Measurements from ENCODE around the gene RGS9. TPM values are rescaled to one million over a fixed set of nuclear protein-coding genes. Genes with fewer than 3 reads are reported as not detected.

The RGS9 gene
- total and polyA plus RNA-seq, 2 experiments from 2014 or later, result 12.8 to 29.6 TPM

DNA sequence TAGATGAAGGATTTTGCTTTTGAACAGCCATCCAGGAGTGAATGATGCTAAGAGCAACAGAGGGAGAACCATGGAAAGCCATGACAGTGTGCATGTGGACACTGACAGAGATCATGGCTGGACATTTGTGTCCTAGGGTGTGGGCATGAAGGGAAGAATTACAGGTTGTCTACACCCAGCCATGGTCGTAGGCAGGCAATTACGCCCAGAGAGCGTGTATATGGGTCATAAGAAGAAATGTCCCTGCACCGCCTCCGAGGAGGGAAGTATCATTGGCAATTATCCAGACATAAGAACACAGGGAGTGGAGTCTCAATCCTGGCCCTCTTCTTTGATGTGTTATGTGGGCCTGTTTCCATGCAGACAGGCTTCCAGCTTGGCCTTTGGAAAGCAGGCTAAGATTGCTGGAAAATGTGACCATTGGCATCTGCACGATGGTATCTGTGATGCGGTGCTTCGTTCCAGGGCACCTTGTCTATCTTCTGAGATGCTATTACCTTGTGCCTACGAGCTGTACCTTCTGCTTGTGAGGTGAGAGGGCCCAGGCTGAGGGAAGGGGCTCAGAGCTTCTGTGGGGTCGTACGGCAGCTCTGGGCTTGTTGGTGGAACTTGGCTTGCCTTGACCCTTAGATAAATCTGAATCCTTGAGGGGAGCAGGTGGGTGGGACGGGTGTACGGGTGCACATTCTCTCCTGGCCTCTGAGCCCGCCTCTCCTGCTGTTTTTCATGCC is 19.8 kb downstream of the RGS9 start:
- TF ChIP-seq ZNF462 (CRISPR knock-in tag; IDR thresholded peaks at IDR 0.05), result no peak
- TF ChIP-seq ZNF114 (CRISPR knock-in tag; IDR thresholded peaks at IDR 0.05), result no peak
- no peak for TF ChIP-seq POLR2AphosphoS5 (IDR thresholded peaks at IDR 0.05; ENCODE audit: low read depth)
- no peak for TF ChIP-seq JUNB (IDR thresholded peaks at IDR 0.05; ENCODE audit: unreplicated experiment)
- no peak for TF ChIP-seq EZH2phosphoT487 (IDR thresholded peaks at IDR 0.05; ENCODE audit: unreplicated experiment)
- no peak for TF ChIP-seq CTCF (conservative IDR thresholded peaks at IDR 0.05; ENCODE audit: low read depth in 2 of 2)
- TF ChIP-seq CREB1 (CRISPR knock-in tag; IDR thresholded peaks at IDR 0.05; ENCODE audit: low read depth), result no peak
- no peak for TF ChIP-seq REST (IDR thresholded peaks at IDR 0.05; ENCODE audit: unreplicated experiment)
- TF ChIP-seq ZNF331 (CRISPR knock-in tag; IDR thresholded peaks at IDR 0.05; ENCODE audit: low read depth), result no peak
- no peak for TF ChIP-seq STAT1 (IDR thresholded peaks at IDR 0.05; ENCODE audit: unreplicated experiment)
- TF ChIP-seq NANOG (IDR thresholded peaks at IDR 0.05; ENCODE audit: borderline replicate concordance), result no peak
- TF ChIP-seq EZH2 (IDR thresholded peaks at IDR 0.05; ENCODE audit: low read depth, unreplicated experiment), result no peak
- no peak for TF ChIP-seq ETS1 (IDR thresholded peaks at IDR 0.05)
- Histone ChIP-seq H3K4me2 (no peak overlapping the region), H2AFZ (no peak overlapping the region), H4K20me1 (replicated peaks; ENCODE audit: insufficient read depth) (no peaks in the 10 kb centered on the region), H3F3A (replicated peaks; ENCODE audit: low read depth) (no peaks in the 10 kb centered on the region), H3K27me3 (ENCODE audit: insufficient read depth) (no peaks in the 10 kb centered on the region), H3K4me3 (no peak overlapping the region), H3K79me2 (replicated peaks; ENCODE audit: insufficient read depth) (no peaks in the 10 kb centered on the region), H3K4me1 (ENCODE audit: insufficient read depth) (peaks cover 8% of the 10 kb centered on the region; the same call in 1 of the 2 replicates), H3K9me2 (ENCODE audit: insufficient read depth) (no peaks in the 10 kb centered on the region), H3K27ac (ENCODE audit: low read depth) (no peak overlapping the region), H3K36me3 (ENCODE audit: insufficient read depth) (no peaks in the 10 kb centered on the region)
- H3K4me1 Mint-ChIP-seq, result peaks cover 19% of the 10 kb centered on the region
- H3K36me3 Mint-ChIP-seq (ENCODE audit: low read depth), result no peaks in the 10 kb centered on the region; the same call in 2 of the 3 replicates
- ATAC-seq (no peak), DNase-seq (ENCODE audit: low spot score) (no peak)
- H3K27me3 Mint-ChIP-seq (ENCODE audit: insufficient read depth, low read depth, poor library complexity), result no peaks in the 10 kb centered on the region
- H3K27ac Mint-ChIP-seq, result no peak overlapping the region
- no peak overlapping the region for H3K4me3 Mint-ChIP-seq
- no peaks in the 10 kb centered on the region for H3K9me3 Mint-ChIP-seq
